DMS53 (cell line): ENCODE data around the gene C1QTNF8.
"Not testable (repeated sequence)": the region's sequence is repeated elsewhere in the genome, so short reads cannot be mapped to it uniquely, and the experiment has no call there.

ENCODE experiments used
- DNase-seq: peaks from one replicate; lab custom pipeline; 2025; lab: John Stamatoyannopoulos, UW

Gene C1QTNF8

GRCh38 chr16:1093284-1094123 lies 2.5 kb downstream of the C1QTNF8 start:
- DNase-seq, result peak; percentile 75

GRCh38 chr16:1092685-1093283 lies 3.3 kb downstream of the C1QTNF8 start:
- not testable (repeated sequence) for DNase-seq

- no peak for DNase-seq
Measured at GRCh38 chr16:1091992-1092552, 4.0 kb downstream of the C1QTNF8 start.

GRCh38 chr16:1090620-1091587 lies 5.1 kb downstream of the C1QTNF8 start:
- no peak for DNase-seq

- no peak for DNase-seq
Measured at GRCh38 chr16:1089822-1090619, 6.0 kb downstream of the C1QTNF8 start.

GRCh38 chr16:1089439-1089821 lies 6.6 kb downstream of the C1QTNF8 start:
- DNase-seq, result no peak

- DNase-seq, result no peak
Measured at GRCh38 chr16:1088295-1089170, 7.5 kb downstream of the C1QTNF8 start.

GRCh38 chr16:1086443-1086842 lies 9.6 kb downstream of the C1QTNF8 start:
- not testable (repeated sequence) for DNase-seq

- DNase-seq, result no peak
Measured at GRCh38 chr16:1084971-1085370, 11.1 kb downstream of the C1QTNF8 start.

GRCh38 chr16:1082952-1083675 lies 12.9 kb downstream of the C1QTNF8 start:
- no peak for DNase-seq

GRCh38 chr16:1082266-1082951 lies 13.6 kb downstream of the C1QTNF8 start:
- DNase-seq, result no peak

GRCh38 chr16:1081734-1082265 lies 14.2 kb downstream of the C1QTNF8 start:
- no peak for DNase-seq

GRCh38 chr16:1080801-1081733 lies 15.0 kb downstream of the C1QTNF8 start:
- no peak for DNase-seq

GRCh38 chr16:1079786-1080525 lies 16.1 kb downstream of the C1QTNF8 start:
- DNase-seq, result no peak

- DNase-seq, result no peak
Measured at GRCh38 chr16:1079341-1079740, 16.7 kb downstream of the C1QTNF8 start.

- peak; percentile 74 for DNase-seq
Measured at GRCh38 chr16:1078579-1079021, 17.4 kb downstream of the C1QTNF8 start.
